Measurements from ENCODE around the gene GLIPR2.

GRCh38 chr9:36118201-36118600 lies 18.3 kb upstream of the GLIPR2 start:
- TF ChIP-seq ZNF146 (tag by site-specific recombination; IDR thresholded peaks at IDR 0.05), result no peak
- TF ChIP-seq ZBTB26 (tag by site-specific recombination; optimal IDR thresholded peaks at IDR 0.05), result no peak
- no peak for TF ChIP-seq CTCF (tag by site-specific recombination; IDR thresholded peaks at IDR 0.05)
- no peak for TF ChIP-seq YY1 (tag by site-specific recombination; IDR thresholded peaks at IDR 0.05)
- TF ChIP-seq ZNF366 (tag by site-specific recombination; conservative IDR thresholded peaks at IDR 0.05), result no peak
- TF ChIP-seq ZNF140 (tag by site-specific recombination; IDR thresholded peaks at IDR 0.05), result no peak

Data from HEK293 (cell line).